Kidney glomerular epithelial cell (primary cell): ENCODE measurements around the gene DOCK9.
"Not testable (repeated sequence)": the region's sequence is repeated elsewhere in the genome, so short reads cannot be mapped to it uniquely, and the experiment has no call there.

Source experiments
- DNase-seq: peaks from one replicate; lab custom pipeline; 2025; lab: John Stamatoyannopoulos, UW

DOCK9 gene

DNA sequence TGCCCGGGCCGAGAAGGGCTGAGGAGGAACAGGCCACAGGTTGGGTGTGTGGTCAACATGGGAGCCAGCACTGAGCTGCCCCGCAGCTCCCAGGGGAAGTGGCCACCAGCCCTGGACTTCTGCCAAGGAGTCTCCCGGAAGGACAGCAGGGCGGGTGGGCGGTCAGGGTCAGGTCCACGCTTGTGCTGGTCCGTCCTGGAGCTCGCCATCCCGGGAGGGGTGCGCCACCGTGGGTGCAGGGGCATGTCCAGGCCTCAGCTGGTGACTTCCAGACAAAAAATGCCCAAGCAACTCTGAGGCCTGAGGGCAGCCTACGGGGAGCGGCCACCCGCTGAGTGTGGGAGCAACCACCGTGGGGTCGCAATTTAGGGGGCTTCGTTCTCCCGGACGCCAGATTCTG is 203.9 kb downstream of the DOCK9 start:
- DNase-seq = no peak

DNA sequence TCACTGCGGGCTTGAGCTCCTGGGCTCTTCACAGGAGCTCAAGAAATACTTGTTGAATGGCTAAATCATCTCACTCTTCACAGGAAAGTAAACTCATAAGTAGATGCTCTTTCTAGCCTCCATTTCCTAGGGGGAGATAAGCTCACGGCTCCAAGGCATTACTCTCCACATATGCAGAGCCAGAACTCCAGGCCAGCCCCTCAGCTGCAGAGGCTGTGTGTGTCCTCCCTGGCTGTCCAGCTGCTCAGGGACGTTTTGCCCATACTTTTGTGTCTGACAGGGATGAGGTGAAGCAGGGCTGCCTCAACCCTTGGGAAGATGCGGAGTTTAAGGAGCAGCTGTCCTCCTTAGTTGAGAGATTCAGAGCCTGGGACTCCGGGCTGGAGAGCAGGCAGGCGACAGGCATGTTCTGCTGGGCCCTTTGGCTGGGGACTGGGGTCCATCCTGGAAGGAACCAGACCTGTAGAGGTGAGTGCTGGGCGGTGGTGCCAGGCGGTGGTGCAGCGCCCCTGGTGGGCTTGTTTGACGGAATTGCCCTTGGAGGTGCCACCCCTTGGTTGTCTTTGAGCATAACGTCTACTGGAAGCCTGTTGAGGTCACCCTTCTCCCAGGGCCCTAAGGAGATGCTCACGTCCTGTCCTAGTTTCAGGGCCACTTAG is 204.9 kb downstream of the DOCK9 start:
- no peak for DNase-seq

DNA sequence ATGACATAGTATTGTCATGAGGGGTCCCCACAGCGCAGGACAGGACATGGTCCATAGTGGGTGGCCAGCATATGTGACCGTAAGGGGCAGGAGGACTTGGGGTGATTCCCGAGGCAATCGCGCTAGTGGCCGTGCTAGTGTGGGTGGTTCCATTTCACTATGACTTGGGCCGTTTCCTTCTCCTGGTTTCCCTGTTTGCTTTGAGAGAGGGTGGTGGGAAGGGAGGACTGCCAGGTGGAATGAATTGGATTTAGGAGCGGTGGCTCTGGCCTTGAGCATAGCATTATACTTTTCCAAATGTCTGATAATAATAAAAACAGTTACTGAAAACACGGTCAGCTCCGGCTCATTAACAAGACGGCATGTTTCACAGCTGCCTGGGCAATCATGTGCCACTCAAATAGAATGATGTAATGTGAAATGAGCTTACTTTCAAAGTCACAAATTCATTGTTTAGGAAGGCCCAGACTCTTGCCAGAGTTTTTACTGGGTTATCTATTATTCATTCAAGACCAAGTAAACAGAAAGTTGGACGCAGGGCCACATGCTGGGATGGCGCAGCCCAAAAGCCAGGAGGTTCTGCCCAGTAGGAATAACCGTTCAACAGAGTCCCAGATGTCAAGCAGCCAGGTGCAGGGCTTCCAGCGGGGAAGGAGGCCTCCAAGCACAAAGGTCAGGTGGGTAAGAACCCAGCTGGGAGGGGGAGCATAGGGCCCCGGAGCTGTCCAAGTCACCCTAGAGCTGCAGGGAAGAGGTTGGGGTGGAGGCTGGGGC is 205.8 kb downstream of the DOCK9 start:
- DNase-seq = peak; percentile 18

DNA sequence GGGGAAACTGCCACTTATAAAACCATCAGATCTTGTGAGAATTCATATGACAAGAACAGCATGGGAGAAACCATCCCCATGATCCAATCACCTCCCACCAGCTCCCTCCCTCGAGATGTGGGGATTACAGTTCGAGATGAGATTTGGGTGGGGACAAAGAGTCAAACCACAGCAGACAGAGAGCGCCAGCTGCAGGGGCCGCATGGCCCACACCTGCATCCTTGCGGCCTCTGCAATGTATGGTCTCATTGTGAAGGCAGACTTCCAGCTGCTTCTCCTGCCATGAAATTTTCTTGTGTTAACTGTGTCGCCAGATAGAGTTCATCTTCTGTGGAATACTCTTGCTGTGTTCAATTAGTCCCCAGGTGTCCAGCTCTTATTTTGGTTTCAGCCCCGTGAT is 208.1 kb downstream of the DOCK9 start:
- DNase-seq = no peak

DNA sequence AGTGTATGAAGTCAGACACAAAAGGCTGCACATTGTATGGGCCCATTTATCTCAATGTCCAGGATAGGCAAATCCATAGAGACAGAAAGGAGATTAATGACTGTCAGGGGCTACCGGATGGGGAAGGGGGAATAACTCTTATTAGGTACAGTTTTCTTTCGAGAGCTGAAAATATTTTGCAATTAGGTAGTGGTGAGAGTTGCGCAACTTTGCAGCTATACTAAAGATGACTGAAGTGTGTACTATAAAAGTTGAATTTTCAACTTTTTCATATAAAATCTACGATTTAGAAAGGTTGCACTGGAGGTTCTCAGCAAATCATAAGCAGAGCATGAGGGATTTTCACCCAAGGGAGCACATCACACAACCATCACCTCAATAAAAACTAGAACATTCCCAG is 209.3 kb downstream of the DOCK9 start:
- DNase-seq = no peak

DNA sequence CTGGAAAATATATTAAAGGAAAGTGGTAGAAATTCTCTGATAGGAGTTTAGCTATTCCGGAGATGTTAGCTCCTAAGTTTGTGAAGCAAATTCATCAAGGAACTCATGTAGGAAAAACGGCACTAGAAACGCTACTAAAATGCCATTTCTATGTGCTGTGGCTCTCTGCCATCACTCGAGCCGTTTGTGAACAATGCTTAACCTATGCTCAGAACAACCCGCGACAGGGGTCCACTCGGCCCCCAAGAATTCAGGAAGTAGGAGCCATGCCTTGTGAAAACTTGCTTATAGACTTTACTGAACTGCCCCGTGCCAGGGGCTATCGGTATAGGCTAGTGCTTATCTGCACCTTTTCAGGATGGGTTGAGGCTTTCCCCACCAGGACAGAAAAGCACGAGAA is 211.2 kb downstream of the DOCK9 start:
- DNase-seq = no peak

DNA sequence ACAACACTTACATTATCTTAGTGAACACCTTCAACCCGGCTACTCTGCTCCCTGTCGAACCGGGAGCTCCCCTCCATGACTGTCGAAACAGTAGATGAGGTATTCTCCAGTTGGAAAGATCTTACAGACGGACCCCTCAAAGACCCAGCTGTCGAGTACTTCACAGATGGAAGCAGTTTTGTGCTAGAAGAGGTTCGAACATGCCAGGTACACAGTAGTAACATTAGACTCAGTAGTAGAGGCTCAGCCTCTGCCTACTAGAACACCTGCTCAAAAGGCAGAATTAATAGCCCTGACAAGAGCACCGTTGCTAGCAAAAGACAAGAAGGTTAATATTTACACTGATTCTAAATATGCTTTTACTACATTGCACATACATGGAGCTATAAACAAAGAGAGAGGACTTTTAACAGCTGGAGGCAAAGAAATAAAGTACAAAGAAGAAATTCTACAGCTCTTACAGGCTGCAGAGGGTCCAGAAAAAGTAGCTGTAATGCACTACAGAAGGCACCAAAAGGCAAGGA is 211.8 kb downstream of the DOCK9 start:
- no peak for DNase-seq

DNA sequence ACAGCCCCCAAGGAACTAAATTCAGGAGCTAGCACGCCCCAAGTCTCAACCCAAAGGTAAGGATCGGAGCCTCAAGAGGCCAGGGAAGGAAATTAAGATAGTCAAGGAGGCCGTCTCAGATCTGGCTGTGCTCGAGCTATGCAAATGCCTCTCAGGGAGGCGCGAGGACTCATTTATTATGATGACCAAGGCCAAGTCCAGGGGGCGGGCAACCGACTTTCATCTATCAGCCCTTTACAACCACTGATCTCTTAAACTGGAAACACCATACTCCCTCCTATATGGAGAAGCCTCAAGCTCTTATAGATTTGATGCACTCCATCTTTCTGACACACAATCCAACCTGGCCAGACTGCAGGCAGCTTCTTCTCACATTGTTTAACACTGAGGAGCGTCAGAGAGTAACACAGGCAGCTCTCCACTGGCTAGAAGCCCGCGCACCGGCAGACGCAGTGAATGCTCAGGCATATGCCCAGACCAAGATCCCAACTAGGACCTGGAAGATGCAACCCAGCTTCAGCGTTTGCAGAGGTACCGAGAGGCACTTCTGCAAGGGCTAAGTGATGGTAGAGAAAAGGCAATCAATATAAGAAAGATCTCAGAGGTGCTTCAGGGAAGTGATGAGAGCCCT is 215.8 kb downstream of the DOCK9 start:
- DNase-seq = no peak

DNA sequence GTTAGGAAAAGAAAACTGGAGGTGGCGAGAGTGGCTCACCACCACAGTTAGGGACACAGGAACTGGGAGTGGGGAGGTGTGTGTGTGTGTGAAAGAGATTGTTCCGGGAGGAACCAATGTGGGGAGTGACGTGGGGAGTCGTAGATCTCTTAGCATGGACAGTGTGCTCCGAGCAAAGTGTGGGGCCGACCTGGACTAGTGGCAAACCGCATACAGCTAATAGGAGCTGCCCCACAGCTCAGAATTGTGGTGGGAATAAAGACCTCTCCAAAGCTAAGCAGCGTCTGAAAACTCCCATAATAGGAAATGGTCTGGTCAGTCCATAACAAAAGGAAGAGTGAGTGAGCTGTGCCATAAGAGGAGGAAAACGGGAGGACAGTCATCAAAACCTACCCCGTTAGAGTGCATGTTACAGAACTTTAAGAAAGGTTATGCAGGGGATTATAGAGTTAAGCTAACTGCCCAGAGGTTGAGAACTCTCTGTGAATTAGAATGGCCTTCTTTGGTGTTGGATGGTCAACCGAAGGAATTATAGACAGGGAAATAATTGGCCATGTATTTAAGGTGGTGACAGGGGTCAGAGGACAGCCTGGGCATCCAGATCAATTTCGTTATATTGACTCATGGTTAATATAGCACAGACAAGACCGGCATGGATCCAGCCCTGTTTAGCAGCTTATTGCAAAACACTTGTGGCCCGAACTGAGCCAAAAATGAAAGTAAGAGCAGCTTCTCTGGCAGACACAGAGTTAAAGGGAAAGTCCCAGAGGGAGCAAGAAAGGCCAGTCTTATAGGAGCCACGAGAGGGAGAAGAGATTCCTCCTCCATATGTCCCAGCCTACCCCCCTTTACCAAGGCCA is 216.5 kb downstream of the DOCK9 start:
- no peak for DNase-seq

DNA sequence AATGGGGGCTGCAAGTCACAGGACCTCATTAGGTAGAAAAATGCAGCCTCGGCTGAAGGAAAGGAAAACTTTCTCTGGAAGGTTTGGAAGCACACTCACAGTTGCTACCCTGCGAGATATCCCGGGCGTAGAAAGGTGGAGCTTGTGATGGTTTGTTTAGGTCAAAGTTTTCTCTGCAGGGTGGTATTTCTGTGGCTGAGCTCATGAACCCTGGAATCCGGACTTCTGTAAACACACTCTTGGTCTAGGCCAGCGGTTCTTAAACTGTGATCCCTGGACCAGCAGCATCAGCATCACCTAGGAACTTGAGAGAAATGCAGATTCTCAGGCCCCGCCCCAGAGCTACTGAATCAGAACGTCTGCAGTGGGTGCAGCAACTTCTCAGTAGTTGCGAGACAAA is 222.1 kb downstream of the DOCK9 start:
- DNase-seq = no peak

DNA sequence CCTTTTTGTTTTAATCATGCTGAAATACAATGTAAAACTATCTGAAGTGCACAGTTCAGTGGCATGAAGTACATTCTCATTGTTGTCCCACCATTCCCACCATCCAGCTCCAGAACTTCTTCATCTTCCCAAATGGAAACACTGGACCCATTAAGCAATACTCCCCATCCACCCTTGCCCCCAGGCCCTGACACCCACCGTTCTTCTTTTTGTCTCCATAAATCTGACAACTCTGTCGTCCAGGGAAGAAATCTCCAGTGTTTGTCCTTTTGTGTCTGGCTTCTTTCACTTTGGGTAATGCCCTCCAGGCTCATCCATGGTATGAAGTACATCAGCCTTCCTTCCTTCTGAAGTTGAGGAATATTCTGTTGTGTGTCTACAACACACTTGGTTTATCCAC is 222.7 kb downstream of the DOCK9 start:
- DNase-seq = no peak

DNA sequence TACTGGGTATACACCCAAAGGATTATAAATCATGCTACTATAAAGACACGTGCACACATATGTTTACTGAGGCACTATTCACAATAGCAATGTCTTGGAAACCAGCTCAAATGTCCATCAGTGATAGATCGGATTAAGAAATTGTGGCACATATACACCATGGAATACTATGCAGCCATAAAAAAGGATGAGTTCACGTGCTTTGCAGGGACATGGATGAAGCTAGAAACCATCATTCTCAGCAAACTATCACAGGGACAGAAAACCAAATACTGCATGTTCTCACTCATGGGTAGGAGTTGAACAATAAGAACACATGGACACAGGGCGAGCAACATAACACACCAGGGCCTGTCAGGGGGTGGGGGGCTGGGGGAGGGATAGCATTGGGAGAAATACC is 223.4 kb downstream of the DOCK9 start:
- not testable (repeated sequence) for DNase-seq

DNA sequence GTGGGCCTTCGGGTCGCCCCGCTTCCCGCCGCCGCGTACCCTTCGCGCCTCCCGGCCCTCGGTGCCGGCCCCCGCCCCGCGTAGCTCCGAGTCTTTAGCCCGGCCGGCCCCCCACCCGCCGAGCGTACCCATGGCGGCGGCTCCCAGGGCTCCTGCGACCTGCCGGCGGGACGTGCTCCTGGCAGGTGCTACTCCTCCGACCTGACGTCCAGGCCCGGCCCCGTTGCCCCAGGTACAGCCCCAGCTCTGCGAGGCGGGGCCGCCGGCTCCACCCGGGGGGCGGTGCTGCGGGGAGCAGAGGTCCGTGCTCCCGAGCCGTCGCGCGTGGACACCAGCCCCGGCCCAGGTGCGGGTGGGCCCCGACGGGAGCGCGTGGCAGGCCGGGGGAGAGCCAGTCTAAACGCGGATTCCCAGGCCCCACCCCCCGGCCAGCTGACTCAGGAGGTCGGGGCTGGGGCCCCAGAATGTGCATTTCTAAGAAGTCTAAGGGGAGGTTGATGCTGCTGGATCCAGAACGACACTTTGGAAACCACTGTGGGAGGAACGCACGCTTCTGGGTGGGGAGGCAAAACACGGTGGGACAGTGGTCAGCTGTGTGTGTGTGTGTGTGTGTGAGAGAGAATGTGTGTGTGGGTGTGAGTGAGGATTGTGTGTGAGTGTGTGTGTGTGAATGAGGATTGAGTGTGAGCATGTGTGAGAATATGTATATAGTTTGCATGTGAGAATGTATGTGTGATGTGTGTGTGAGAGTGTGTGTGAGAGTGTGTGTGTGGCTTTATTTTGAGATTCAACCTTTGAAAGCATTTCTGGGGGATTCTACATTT is 225.2 kb downstream of the DOCK9 start, which contains the start of gene SLC15A1:
Gene SLC15A1 (minus strand): TSS at position 206 of the 824 bp plus-strand sequence. CDS start 74 bp downstream, at position 132.
- no peak for DNase-seq

DNA sequence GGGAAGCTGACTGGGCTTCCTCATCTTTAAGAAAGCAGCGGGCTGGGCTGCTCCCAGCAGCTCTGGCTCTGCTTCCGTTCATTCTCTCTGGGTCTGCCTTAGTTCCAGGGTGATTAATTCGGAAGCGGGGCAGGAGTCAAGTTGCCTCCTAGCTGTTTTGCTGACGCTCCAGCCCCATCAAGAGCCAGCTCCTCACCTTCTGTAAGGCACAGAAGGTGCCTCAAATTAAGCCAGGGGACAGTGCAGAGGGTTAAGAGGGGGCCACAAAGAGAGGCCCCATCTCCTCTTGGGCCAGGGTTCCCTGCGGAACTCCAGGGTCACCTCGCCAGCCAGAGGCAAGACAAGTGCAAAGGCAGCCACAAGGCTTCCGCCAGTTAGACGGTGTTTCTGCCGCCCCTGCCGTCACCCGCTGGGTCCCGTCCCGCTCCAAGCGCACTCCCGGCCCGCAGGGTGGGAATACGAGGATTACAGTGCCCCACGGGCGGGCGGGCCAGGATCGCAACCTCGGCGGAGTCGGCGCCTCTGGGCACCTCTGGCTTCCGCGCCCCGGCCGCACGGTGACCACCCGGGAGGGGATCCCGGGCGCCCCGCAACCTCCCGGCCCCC is 225.9 kb downstream of the DOCK9 start:
- peak; percentile 8 for DNase-seq

DNA sequence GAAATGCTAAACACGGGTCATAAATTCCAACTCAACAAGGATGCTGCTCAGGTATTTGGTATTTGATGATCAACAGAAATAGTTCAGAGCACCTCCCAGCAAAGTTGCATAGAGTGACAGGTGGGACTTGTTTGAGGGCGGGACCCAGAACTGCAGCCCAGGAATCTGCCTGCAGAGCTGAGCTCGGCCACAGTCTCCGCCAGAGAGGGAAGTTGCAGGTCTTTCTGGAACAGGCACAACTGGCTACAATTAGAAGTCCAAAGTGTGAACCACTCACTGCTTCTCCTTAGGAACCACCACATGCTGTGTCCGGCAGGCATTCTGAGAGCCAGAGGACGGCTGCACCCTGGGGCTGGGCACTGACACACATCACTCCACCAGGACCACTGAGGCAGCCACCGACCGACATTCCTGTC is 226.5 kb downstream of the DOCK9 start:
- DNase-seq = peak; percentile 56

DNA sequence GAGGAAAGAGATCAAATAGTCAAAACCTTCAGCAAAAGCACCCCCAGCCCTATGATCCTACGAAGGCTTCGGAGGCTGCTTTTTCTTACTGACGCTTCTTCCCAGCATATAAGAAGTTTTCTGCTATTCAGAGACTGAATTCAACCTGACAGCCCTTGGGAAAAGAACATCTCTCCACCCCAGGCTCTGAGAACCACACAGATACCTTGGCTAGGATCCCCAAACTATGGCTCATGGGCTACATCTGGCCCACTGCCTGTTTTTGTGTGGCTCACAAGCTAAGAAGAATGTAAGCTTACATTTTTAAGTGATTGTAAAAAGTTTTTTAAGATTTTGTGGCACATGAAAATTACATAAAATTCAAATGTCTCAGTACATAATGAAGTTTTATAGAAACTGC is 228.4 kb downstream of the DOCK9 start:
- DNase-seq = no peak

DNA sequence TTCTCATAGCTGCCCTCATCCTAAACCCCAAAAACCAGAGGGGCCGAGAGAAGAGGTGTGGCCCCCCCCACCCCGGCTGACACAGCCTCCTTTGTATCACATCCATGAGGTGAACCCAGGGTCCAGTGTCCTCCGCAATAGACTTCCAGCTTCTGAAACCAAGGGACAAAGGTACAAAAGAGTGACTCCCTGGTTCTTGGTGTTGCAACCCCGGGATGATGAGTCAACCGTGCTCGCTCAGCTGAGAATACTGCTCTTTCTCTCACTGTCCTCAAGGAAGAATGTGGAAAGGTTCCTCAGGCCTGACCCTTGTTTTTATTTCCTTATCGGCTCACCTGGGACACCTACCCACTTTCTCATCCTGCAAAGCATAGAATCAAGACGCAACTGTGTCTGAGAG is 230.9 kb downstream of the DOCK9 start:
- DNase-seq = peak; percentile 46
